ENCODE measurements around the gene AQP6. TPM values are rescaled to one million over a fixed set of nuclear protein-coding genes. Genes with fewer than 3 reads are reported as not detected.

AQP6 gene
- total RNA-seq, 2 donors from 2014 or later, result not detected

GRCh38 chr12:49937639-49938300 lies 35.0 kb upstream of the AQP6 start:
- Mint-ChIP-seq H3K36me3 (ENCODE audit: low read depth) (no peaks in the 10 kb centered on the region), H3K27me3 (peaks cover 6% of the 10 kb centered on the region), H3K4me3 (no peak overlapping the region), H3K4me1 (peaks cover 3% of the 10 kb centered on the region), H3K27ac (no peak overlapping the region), H3K9me3 (no peaks in the 10 kb centered on the region)
- no peak for ATAC-seq (replicated peaks)

- Mint-ChIP-seq H3K9me3 (no peaks in the 10 kb centered on the region), H3K4me1 (peaks cover 8% of the 10 kb centered on the region), H3K27me3 (peaks cover 6% of the 10 kb centered on the region), H3K36me3 (ENCODE audit: low read depth) (no peaks in the 10 kb centered on the region), H3K4me3 (no peak overlapping the region), H3K27ac (no peak overlapping the region)
- no peak for ATAC-seq (replicated peaks)
Measured at GRCh38 chr12:49939307-49939706, 33.4 kb upstream of the AQP6 start.

- Mint-ChIP-seq H3K27me3 (peaks cover 3% of the 10 kb centered on the region), H3K4me1 (peaks cover 10% of the 10 kb centered on the region), H3K4me3 (no peak overlapping the region), H3K9me3 (no peaks in the 10 kb centered on the region), H3K36me3 (ENCODE audit: low read depth) (no peaks in the 10 kb centered on the region), H3K27ac (no peak overlapping the region)
- ATAC-seq (replicated peaks), result no peak
Measured at GRCh38 chr12:49939707-49940106, 33.0 kb upstream of the AQP6 start.

GRCh38 chr12:49941556-49942511 lies 30.9 kb upstream of the AQP6 start:
- ATAC-seq (replicated peaks), result no peak
- Mint-ChIP-seq H3K9me3 (no peaks in the 10 kb centered on the region), H3K36me3 (ENCODE audit: low read depth) (no peaks in the 10 kb centered on the region), H3K4me3 (peak overlapping the region; percentile 83), H3K4me1 (peaks cover 26% of the 10 kb centered on the region), H3K27ac (no peak overlapping the region), H3K27me3 (no peaks in the 10 kb centered on the region)

- peak overlapping the region; percentile 86 for H3K27ac Mint-ChIP-seq
Measured at GRCh38 chr12:49942512-49942893, 30.2 kb upstream of the AQP6 start.

GRCh38 chr12:49942921-49943624 lies 29.7 kb upstream of the AQP6 start:
- Mint-ChIP-seq H3K9me3 (no peaks in the 10 kb centered on the region), H3K36me3 (ENCODE audit: low read depth) (no peaks in the 10 kb centered on the region), H3K4me1 (peaks cover 26% of the 10 kb centered on the region), H3K27ac (peak overlapping the region; percentile 86), H3K4me3 (peak overlapping the region; percentile 83), H3K27me3 (no peaks in the 10 kb centered on the region)
- ATAC-seq (replicated peaks), result peak; percentile 51

More at GRCh38 chr12:49942512-49942893, 30.2 kb upstream of the AQP6 start:
- H3K36me3 Mint-ChIP-seq (ENCODE audit: low read depth), result no peaks in the 10 kb centered on the region
- H3K4me3 Mint-ChIP-seq, result peak overlapping the region; percentile 83
- no peak for ATAC-seq (replicated peaks)
- no peaks in the 10 kb centered on the region for H3K9me3 Mint-ChIP-seq
- peaks cover 26% of the 10 kb centered on the region for H3K4me1 Mint-ChIP-seq
- no peaks in the 10 kb centered on the region for H3K27me3 Mint-ChIP-seq

GRCh38 chr12:49943625-49943960 lies 29.2 kb upstream of the AQP6 start:
- H3K4me1 Mint-ChIP-seq, result peaks cover 26% of the 10 kb centered on the region
- no peaks in the 10 kb centered on the region for H3K27me3 Mint-ChIP-seq
- no peaks in the 10 kb centered on the region for H3K9me3 Mint-ChIP-seq
- peak overlapping the region; percentile 83 for H3K4me3 Mint-ChIP-seq
- H3K36me3 Mint-ChIP-seq (ENCODE audit: low read depth), result no peaks in the 10 kb centered on the region
- H3K27ac Mint-ChIP-seq, result peak overlapping the region; percentile 86
- no peak for ATAC-seq (replicated peaks)

GRCh38 chr12:49944046-49944445 lies 28.7 kb upstream of the AQP6 start:
- no peaks in the 10 kb centered on the region for H3K36me3 Mint-ChIP-seq (ENCODE audit: low read depth)
- H3K4me1 Mint-ChIP-seq, result peaks cover 26% of the 10 kb centered on the region
- H3K9me3 Mint-ChIP-seq, result no peaks in the 10 kb centered on the region
- H3K27ac Mint-ChIP-seq, result peak overlapping the region; percentile 86
- ATAC-seq (replicated peaks), result no peak
- H3K27me3 Mint-ChIP-seq, result no peaks in the 10 kb centered on the region
- peak overlapping the region; percentile 83 for H3K4me3 Mint-ChIP-seq

- peak overlapping the region; percentile 83 for H3K4me3 Mint-ChIP-seq
- H3K36me3 Mint-ChIP-seq (ENCODE audit: low read depth), result no peaks in the 10 kb centered on the region
- no peaks in the 10 kb centered on the region for H3K27me3 Mint-ChIP-seq
- H3K4me1 Mint-ChIP-seq, result peaks cover 26% of the 10 kb centered on the region
- no peaks in the 10 kb centered on the region for H3K9me3 Mint-ChIP-seq
- peak overlapping the region; percentile 86 for H3K27ac Mint-ChIP-seq
- ATAC-seq (replicated peaks), result no peak
Measured at GRCh38 chr12:49944718-49945117, 28.0 kb upstream of the AQP6 start.

GRCh38 chr12:49945394-49946080 lies 27.2 kb upstream of the AQP6 start:
- peak overlapping the region; percentile 83 for H3K4me3 Mint-ChIP-seq
- H3K27ac Mint-ChIP-seq, result peak overlapping the region; percentile 86
- H3K27me3 Mint-ChIP-seq, result no peaks in the 10 kb centered on the region
- H3K4me1 Mint-ChIP-seq, result peaks cover 26% of the 10 kb centered on the region
- H3K9me3 Mint-ChIP-seq, result no peaks in the 10 kb centered on the region
- H3K36me3 Mint-ChIP-seq (ENCODE audit: low read depth), result no peaks in the 10 kb centered on the region
- ATAC-seq (replicated peaks), result peak; percentile 97

GRCh38 chr12:49946086-49946485 lies 26.7 kb upstream of the AQP6 start:
- H3K27ac Mint-ChIP-seq, result peak overlapping the region; percentile 86
- no peaks in the 10 kb centered on the region for H3K27me3 Mint-ChIP-seq
- no peak for ATAC-seq (replicated peaks)
- no peaks in the 10 kb centered on the region for H3K36me3 Mint-ChIP-seq (ENCODE audit: low read depth)
- H3K9me3 Mint-ChIP-seq, result no peaks in the 10 kb centered on the region
- H3K4me1 Mint-ChIP-seq, result peaks cover 26% of the 10 kb centered on the region
- H3K4me3 Mint-ChIP-seq, result peak overlapping the region; percentile 83

- peak overlapping the region; percentile 83 for H3K4me3 Mint-ChIP-seq
- no peaks in the 10 kb centered on the region for H3K27me3 Mint-ChIP-seq
- H3K27ac Mint-ChIP-seq, result peak overlapping the region; percentile 86
- H3K4me1 Mint-ChIP-seq, result peaks cover 26% of the 10 kb centered on the region
- no peak for ATAC-seq (replicated peaks)
- no peaks in the 10 kb centered on the region for H3K36me3 Mint-ChIP-seq (ENCODE audit: low read depth)
- H3K9me3 Mint-ChIP-seq, result no peaks in the 10 kb centered on the region
Measured at GRCh38 chr12:49946497-49946896, 26.2 kb upstream of the AQP6 start.

- ATAC-seq (replicated peaks), result no peak
- H3K27me3 Mint-ChIP-seq, result no peaks in the 10 kb centered on the region
Measured at GRCh38 chr12:49947593-49948226, 25.0 kb upstream of the AQP6 start.

More at GRCh38 chr12:49947593-49948226, 25.0 kb upstream of the AQP6 start:
- H3K4me3 Mint-ChIP-seq, result no peak overlapping the region
- H3K27ac Mint-ChIP-seq, result peak overlapping the region; percentile 5
- no peaks in the 10 kb centered on the region for H3K9me3 Mint-ChIP-seq
- H3K36me3 Mint-ChIP-seq (ENCODE audit: low read depth), result no peaks in the 10 kb centered on the region
- H3K4me1 Mint-ChIP-seq, result peaks cover 23% of the 10 kb centered on the region

Measured in activated T-helper 17 cell treated with anti-CD3 and anti-CD28 coated beads, Interleukin-2, amount 50 U/mL, for 72 hours (primary cell).